GM12892 (cell line): ENCODE data around the gene TCEA2.

ENCODE experiments used
- POLR2A ChIP-seq: IDR thresholded peaks from 2 replicates; pipeline ENCODE4 v1.6.1; 2011; ENCODE audit warnings: low read depth, low read length, control low read depth
- POLR2AphosphoS5 ChIP-seq: IDR thresholded peaks from 2 replicates; pipeline ENCODE4 v1.6.1; 2011; ENCODE audit warnings: low read depth, low read length, control low read depth
- TAF1 ChIP-seq: IDR thresholded peaks from 2 replicates; pipeline ENCODE4 v1.6.1; 2011; ENCODE audit warnings: low read depth, mild to moderate bottlenecking, control low read depth, low read length, borderline replicate concordance

- TF ChIP-seq POLR2A (no peak; the same call in 1 of the 2 replicates), POLR2AphosphoS5 (no peak), TAF1 (no peak)
Observed at GRCh38 chr20:64038565-64039292, 24.3 kb upstream of the TCEA2 start.
